ENCODE results near the gene BSDC1.

GRCh38 chr1:32398401-32398800 lies 4.2 kb upstream of the BSDC1 start:
- TF ChIP-seq POLR2A (IDR thresholded peaks at IDR 0.05; ENCODE audit: low read depth, low read length) = no peak
- no peak for TF ChIP-seq TAF1 (IDR thresholded peaks at IDR 0.05; ENCODE audit: borderline replicate concordance, low read depth, low read length)

All from GM12892 (cell line).